Kidney (tissue), 14 donors: ENCODE data around the gene CLIC5. TPM values are rescaled to one million over a fixed set of nuclear protein-coding genes. Genes with fewer than 3 reads are reported as not detected.
"Not testable (repeated sequence)": the region's sequence is repeated elsewhere in the genome, so short reads cannot be mapped to it uniquely, and the experiment has no call there.

ENCODE experiments used
- DNase-seq, 5 donors: peaks; one replicate each; pipeline ENCODE4 v3.0.0-alpha.2; 2013 to 2020
- FAIRE-seq: peaks from 2 replicates; lab custom pipeline; 2012; peaks lifted over from hg19 to GRCh38; lab: Jason Lieb, UNC
- H3K27ac ChIP-seq, 2 donors: one replicate each; pipeline ENCODE4 v1.7.0; 2013; ENCODE audit warnings: low read depth in 2 of 2, low read length in 2 of 2, inconsistent platforms in 1 of 2
- H3K27me3 ChIP-seq: one replicate; pipeline ENCODE4 v1.7.1; 2013; ENCODE audit warnings: low read length, inconsistent platforms; ENCODE audit not compliant: control insufficient read depth, insufficient read depth
- H3K36me3 ChIP-seq, 3 donors: one replicate each; pipeline versions ENCODE4 v1.7.0 to v1.7.1; 2013; ENCODE audit warnings: low read length in 3 of 3, control low read depth in 1 of 3, inconsistent platforms in 1 of 3; ENCODE audit not compliant: insufficient read depth in 3 of 3, control insufficient read depth in 2 of 3
- H3K4me1 ChIP-seq, 3 donors: one replicate each; pipeline versions ENCODE4 v1.7.0 to v1.7.1; 2013; ENCODE audit warnings: low read length in 3 of 3, inconsistent platforms in 1 of 3, low read depth in 1 of 3; ENCODE audit not compliant: control insufficient read depth in 2 of 3, insufficient read depth in 2 of 3
- H3K4me3 ChIP-seq, 3 donors: one replicate each; pipeline versions ENCODE4 v1.7.0 to v1.8.1; 2013; ENCODE audit warnings: low read length in 3 of 3, control low read depth in 1 of 3, inconsistent platforms in 1 of 3
- H3K9ac ChIP-seq, 3 donors: one replicate each; pipeline versions ENCODE4 v1.7.0 to v1.7.1; 2013; ENCODE audit warnings: low read length in 3 of 3, control low read depth in 1 of 3, inconsistent platforms in 1 of 3
- H3K9me3 ChIP-seq, 3 donors: one replicate each; pipeline versions ENCODE4 v1.7.0 to v1.7.1; 2013; ENCODE audit warnings: low read length in 3 of 3, control low read depth in 1 of 3, inconsistent platforms in 1 of 3; ENCODE audit not compliant: control insufficient read depth in 2 of 3, insufficient read depth in 1 of 3
- intact Hi-C: fragments of 100-400 bp; cut with DNase I; formaldehyde crosslinking; loops from one replicate; pipeline ENCODE4 v1.11.1; 2022
- polyA plus RNA-seq: library from polyadenylated mRNA; stranded (reverse); fragments of 350-450 nt; fragmentation: Illumina TruSeq; extraction: RNeasy Lipid Tissue Mini Kit (QIAGEN cat#74804); gene quantifications from one replicate; pipeline ENCODE4 v1.2.3, GENCODE V29; 2014; ENCODE audit warnings: low read depth, low replicate concordance; ENCODE audit not compliant: insufficient read depth
- total RNA-seq: library from RNA; stranded (reverse); fragmentation: NEBNext Ultra II Directional; extraction: Animal tissue kit (Norgen Biotek cat#: 25700); gene quantifications from one replicate; pipeline ENCODE4 v1.2.1, GENCODE V29; 2021
- TF ChIP-seq, protein P1 (sequence below): IDR thresholded peaks from 3 replicates; pipeline ENCODE4 v1.5.1; 2012; ENCODE audit warnings: mild to moderate bottlenecking, moderate library complexity, borderline replicate concordance; ENCODE audit not compliant: insufficient read depth; ENCODE audit errors: extremely low read depth
- donor health status: control.
- donor health status: control.
- donor health status: control.
- donor health status: control.
- donor health status: control.
- donor health status: DM: yes; HTN: yes; CAD: no.
- donor health status: Normal renal cell carcinoma (clear cell type).

CLIC5 gene
- total and polyA plus RNA-seq, 2 donors from 2014 or later = 7.4 to 54.3 TPM

DNA sequence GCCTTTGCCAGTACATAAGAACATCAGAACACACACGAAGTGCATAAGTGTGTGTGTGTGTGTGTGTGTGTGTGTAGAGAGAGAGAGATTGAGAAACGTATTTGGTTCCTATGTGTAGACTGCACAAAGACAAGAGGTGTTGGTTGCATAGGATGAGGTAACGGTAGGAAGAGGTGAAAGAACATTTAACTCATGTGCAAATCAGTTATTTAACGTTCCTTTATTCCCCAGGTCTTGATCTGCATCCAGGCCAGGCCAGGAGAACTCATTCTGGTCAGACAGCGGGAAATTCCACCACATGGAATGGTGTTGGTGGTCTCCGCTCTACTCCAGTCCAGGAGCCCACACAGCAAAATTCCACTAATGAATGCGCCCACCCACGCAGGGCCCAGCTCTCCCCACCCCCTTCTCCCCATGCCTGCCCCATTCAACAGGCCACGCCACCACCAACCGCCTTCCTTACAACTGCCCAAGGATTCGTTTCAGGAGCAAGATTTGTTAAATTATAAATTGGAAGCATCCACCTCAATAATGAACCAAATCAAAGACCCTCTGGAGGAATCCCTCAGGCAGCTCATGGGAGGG lies 86.8 kb downstream of the CLIC5 start:
- DNase-seq (no peak), FAIRE-seq (no peak)
- H3K9me3 ChIP-seq = no peaks in the 10 kb centered on the region
- no peaks in the 10 kb centered on the region for H3K27me3 ChIP-seq
- H3K36me3 ChIP-seq = no peaks in the 10 kb centered on the region
- H3K4me3 ChIP-seq = no peak overlapping the region
- H3K4me1 ChIP-seq = peaks cover 0 to 3% (median 0%) of the 10 kb centered on the region in 3 donors
- intact Hi-C loops = no loop called here
- no peak overlapping the region for H3K9ac ChIP-seq
- H3K27ac ChIP-seq = no peak overlapping the region
- TF ChIP-seq, protein P1, sequence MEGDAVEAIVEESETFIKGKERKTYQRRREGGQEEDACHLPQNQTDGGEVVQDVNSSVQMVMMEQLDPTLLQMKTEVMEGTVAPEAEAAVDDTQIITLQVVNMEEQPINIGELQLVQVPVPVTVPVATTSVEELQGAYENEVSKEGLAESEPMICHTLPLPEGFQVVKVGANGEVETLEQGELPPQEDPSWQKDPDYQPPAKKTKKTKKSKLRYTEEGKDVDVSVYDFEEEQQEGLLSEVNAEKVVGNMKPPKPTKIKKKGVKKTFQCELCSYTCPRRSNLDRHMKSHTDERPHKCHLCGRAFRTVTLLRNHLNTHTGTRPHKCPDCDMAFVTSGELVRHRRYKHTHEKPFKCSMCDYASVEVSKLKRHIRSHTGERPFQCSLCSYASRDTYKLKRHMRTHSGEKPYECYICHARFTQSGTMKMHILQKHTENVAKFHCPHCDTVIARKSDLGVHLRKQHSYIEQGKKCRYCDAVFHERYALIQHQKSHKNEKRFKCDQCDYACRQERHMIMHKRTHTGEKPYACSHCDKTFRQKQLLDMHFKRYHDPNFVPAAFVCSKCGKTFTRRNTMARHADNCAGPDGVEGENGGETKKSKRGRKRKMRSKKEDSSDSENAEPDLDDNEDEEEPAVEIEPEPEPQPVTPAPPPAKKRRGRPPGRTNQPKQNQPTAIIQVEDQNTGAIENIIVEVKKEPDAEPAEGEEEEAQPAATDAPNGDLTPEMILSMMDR = no peak

DNA sequence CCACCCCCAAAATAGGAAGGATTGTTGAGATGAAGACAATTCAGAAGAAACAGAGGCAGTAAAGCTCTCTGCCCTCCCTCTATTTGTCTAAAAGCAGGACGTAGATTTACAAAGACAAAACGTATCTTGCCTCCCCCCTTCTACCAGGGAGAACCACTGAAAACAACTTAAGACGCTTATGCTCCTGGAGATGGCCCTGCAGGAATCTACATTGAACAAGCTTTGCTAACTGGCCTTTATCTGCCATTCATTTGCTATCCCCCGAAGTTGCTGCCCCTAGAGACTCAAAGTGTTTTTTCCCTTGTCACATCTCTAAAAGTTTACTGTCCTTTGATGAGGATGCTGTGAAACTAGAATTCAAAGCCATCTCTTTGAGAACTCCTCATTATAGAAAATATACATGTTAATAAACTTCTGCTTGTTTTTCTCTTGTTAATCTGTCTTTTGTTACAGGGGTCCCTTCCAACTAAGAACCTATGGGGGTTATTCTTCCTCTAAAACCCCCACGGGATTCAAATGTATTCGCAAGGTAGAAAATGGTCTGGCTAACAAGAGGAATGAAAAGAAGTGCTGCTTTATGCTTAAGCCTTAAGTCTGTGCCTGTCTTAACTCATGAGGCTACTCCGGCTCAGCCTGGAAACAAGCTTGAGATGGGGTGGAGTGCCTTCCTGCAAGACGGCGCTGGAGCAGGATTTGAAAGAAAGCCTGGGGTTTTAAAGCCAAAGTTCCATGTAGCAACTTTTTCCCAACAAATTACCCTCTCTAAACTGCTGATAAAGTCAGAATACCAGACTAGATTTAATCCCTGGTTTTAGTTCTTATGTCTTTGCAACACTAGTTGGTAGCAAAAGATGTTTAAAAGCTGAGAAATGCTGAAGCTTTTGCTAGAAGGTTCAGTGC lies 88.0 kb downstream of the CLIC5 start:
- H3K36me3 ChIP-seq = no peaks in the 10 kb centered on the region
- TF ChIP-seq, protein P1 = no peak
- H3K9ac ChIP-seq = no peak overlapping the region
- peaks cover 0 to 3% (median under 1%) of the 10 kb centered on the region in 3 donors for H3K4me1 ChIP-seq
- H3K27ac ChIP-seq = no peak overlapping the region
- H3K27me3 ChIP-seq = no peaks in the 10 kb centered on the region
- no peak for FAIRE-seq
- H3K9me3 ChIP-seq = no peaks in the 10 kb centered on the region
- DNase-seq = no peak
- intact Hi-C loops = no loop called here
- H3K4me3 ChIP-seq = no peak overlapping the region

DNA sequence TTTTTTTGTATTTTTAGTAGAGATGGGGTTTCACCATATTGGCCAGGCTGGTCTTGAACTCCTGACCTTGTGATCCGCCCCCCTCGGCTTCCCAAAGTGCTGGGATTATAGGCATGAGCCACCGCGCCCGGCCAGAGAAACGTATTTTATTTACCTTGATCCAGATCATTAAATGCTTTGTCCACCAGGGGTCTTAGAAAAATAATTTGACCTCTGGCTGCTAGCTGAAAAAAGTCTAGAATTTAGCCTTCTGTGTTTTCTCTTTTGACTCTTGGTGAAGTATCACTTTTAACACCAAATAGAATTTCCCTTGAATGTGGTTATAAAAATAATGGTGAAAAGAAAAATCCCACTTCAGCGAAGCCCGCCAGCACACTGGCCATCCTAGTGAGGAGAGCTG lies 89.2 kb downstream of the CLIC5 start:
- H3K9me3 ChIP-seq, H3K9ac ChIP-seq, H3K27me3 ChIP-seq, H3K36me3 ChIP-seq, H3K4me3 ChIP-seq, FAIRE-seq, H3K4me1 ChIP-seq, H3K27ac ChIP-seq, DNase-seq, intact Hi-C loops: not testable (repeated sequence)

DNA sequence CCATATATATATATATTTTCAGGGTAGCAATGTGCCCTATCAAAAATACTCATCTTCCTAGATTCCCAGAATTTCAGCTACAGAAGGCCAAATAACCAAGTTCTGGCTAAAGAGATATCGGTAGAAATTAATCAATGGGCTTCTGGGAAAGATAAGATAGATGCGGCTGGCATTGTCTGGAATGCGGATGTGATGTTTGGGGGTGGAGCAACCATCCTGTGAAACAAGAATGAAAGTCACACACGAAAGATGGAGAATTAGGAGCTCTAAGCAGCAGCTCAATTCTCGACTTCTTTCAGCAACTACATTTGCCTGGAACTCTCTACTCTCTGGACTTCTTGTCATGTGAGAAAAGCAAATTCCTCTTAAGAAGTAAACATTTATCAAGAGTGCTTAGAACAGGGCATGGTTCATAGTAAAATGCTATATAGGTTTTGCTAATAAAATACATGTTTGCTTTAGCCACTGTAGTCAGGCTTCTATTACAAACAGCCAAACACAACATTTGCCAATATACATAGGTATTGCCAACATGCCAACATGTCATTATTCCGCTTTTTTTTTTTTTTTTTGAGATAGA lies 90.8 kb downstream of the CLIC5 start:
- no peak overlapping the region for H3K4me3 ChIP-seq
- no peak for FAIRE-seq
- H3K4me1 ChIP-seq = peaks cover 0 to 3% (median 0%) of the 10 kb centered on the region in 3 donors
- no peaks in the 10 kb centered on the region for H3K36me3 ChIP-seq
- no peaks in the 10 kb centered on the region for H3K9me3 ChIP-seq
- TF ChIP-seq, protein P1 = no peak
- no peaks in the 10 kb centered on the region for H3K27me3 ChIP-seq
- no peak for DNase-seq
- intact Hi-C loops = no loop called here
- H3K27ac ChIP-seq = no peak overlapping the region
- H3K9ac ChIP-seq = no peak overlapping the region
